K562 (cell line): ENCODE results near the gene NXT1. TPM values are rescaled to one million over a fixed set of nuclear protein-coding genes. Genes with fewer than 3 reads are reported as not detected.

Source experiments
- AFF4 ChIP-seq: sonication (generic); formaldehyde crosslinking; IDR thresholded peaks from 2 replicates; pipeline ENCODE4 v1.8.0; 2023; ENCODE audit warnings: mild to moderate bottlenecking, missing genetic modification reagents
- FOXK1 ChIP-seq: sonication (generic); formaldehyde crosslinking; IDR thresholded peaks from 2 replicates; pipeline ENCODE4 v1.8.0; 2022; ENCODE audit warnings: missing genetic modification reagents, mild to moderate bottlenecking, borderline replicate concordance
- MEF2A ChIP-seq: IDR thresholded peaks from 2 replicates; pipeline ENCODE4 v1.6.1; 2011; ENCODE audit warnings: low read depth, mild to moderate bottlenecking, low read length, moderate library complexity; ENCODE audit not compliant: control insufficient read depth
- NCOA1 ChIP-seq: fragments of 450-650 bp; IDR thresholded peaks from 2 replicates; pipeline ENCODE4 v1.6.1; 2016; ENCODE audit warnings: low read depth
- NFATC3 ChIP-seq: fragments of 450-650 bp; IDR thresholded peaks from 2 replicates; pipeline ENCODE4 v1.6.1; 2017; ENCODE audit warnings: mild to moderate bottlenecking
- NR2C1 ChIP-seq, 2 experiments: fragments of 450-650 bp; IDR thresholded peaks; 2 replicates each; pipeline ENCODE4 v1.6.1; 2017; ENCODE audit warnings: mild to moderate bottlenecking in 2 of 2, antibody characterized with exemption in 1 of 2, inconsistent platforms in 1 of 2, missing compliant biosample characterization in 1 of 2, missing genetic modification characterization in 1 of 2
- TBL1XR1 ChIP-seq, 2 experiments: IDR thresholded peaks; 2 replicates each; pipeline ENCODE4 v1.6.1; 2012; ENCODE audit warnings: improper control_type of control experiment in 2 of 2, low read length in 2 of 2, mild to moderate bottlenecking in 1 of 2
- ZMIZ1 ChIP-seq, 2 experiments: fragments of 150-350 bp in 1 of 2; IDR thresholded peaks; 2 replicates each; pipeline ENCODE4 v1.6.1; 2012 to 2016; ENCODE audit warnings: low read depth in 2 of 2, low read length in 2 of 2, mild to moderate bottlenecking in 1 of 2, moderate library complexity in 1 of 2
- polyA plus RNA-seq, 8 experiments: library from polyadenylated mRNA; depleted of rRNA in 4 of 8; stranded (reverse) in 5 of 8; unstranded in 3 of 8; fragments of >200 nt; fragmentation: Nextera tagmentation in 2 of 8; fragmentation: Illumina TruSeq in 1 of 8; extraction: Ambion mirVana in 2 of 8; extraction: Trizol in 1 of 8; gene quantifications; 2 replicates each; pipeline versions ENCODE4 v1.2.1 to v1.2.3, GENCODE V29; 2011 to 2014; ENCODE audit warnings: inconsistent platforms in 1 of 8, missing spikeins in 1 of 8
- total RNA-seq, 7 experiments: library from RNA; depleted of rRNA in 6 of 7; stranded (reverse); fragments of >200 nt in 6 of 7; fragmentation: Illumina TruSeq in 2 of 7; extraction: Trizol in 2 of 7; gene quantifications; 2 replicates each; pipeline versions ENCODE4 v1.2.1 to v1.2.3, GENCODE V29; 2011 to 2021; ENCODE audit warnings: low replicate concordance in 1 of 7

The NXT1 gene
- total and polyA plus RNA-seq, 9 of the 15 experiments (the other 6 are each of a cell fraction or from before 2014, with no cell fraction given): 7.7 to 50.9 (median 35.6) TPM

GRCh38 chr20:23334111-23334510 is 16.5 kb upstream of the NXT1 start (continued):
- TF ChIP-seq AFF4 (no peak), NR2C1 (IDR thresholded peaks at IDR 0.05) (peak; percentile 73), NR2C1 (tag; IDR thresholded peaks at IDR 0.05) (peak; percentile 59), TBL1XR1 (IDR thresholded peaks at IDR 0.05; ENCODE audit: low read length in 2 of 2) (peak in 1 of 2 experiments; percentile 15; a peak in 1 of 4 replicates), MEF2A (0 out of 2 replicates have a peak, but pooled peaks have one; percentile 49), NFATC3 (no peak), NCOA1 (peak; percentile 32; the same call in 1 of the 2 replicates), ZMIZ1 (IDR thresholded peaks at IDR 0.05; ENCODE audit: low read depth in 2 of 2, low read length in 2 of 2) (no peak), FOXK1 (CRISPR knock-in tag) (no peak)
